ENCODE results near the gene CRYGN. TPM values are rescaled to one million over a fixed set of nuclear protein-coding genes. Genes with fewer than 3 reads are reported as not detected.

CRYGN gene
- total RNA-seq, 2 donors from 2014 or later, result not detected

DNA sequence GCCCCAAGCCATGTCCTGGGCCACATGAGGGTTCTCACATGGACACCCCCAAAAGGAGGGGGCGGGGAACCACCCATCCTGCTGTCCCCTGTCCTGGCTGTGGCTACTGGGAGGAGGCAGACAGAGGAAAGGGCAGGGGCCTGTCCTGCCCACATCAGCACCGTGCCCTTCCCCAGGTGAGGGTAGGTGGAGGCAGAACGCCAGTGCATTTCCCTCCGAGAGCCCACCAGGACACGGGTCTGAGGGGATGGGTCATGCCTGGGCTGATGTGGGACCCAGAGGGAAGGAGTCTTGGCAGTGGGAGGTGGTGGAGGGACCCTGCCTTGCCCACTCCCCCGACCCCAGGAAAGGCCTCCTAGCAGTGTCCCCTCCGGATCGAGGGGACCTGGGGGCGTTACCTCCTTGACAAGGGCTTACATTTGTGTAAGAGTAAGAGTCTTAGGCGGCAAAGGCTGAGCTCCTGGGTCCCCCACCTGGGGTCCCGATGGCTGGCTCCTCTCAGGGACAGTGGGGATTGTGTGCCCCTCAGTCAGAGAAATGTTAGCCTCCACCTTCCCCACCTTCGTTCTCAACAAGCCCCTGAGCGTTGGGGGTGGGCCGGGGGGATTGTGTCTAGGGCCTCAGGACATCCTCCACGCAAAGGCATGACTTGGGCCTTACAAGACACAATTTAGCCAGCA is 6.1 kb downstream of the CRYGN start:
- Histone ChIP-seq H3K9me3 (no peaks in the 10 kb centered on the region), H3K9ac (ENCODE audit: low read depth in 2 of 2, low read length in 2 of 2) (no peak overlapping the region), H3K27ac (no peak overlapping the region), H3K4me1 (no peaks in the 10 kb centered on the region), H3K4me3 (no peak overlapping the region), H3K27me3 (no peaks in the 10 kb centered on the region), H3K36me3 (no peaks in the 10 kb centered on the region)
- intact Hi-C loops (cut with DNase I), result no loop called here
- TF ChIP-seq, protein P1, sequence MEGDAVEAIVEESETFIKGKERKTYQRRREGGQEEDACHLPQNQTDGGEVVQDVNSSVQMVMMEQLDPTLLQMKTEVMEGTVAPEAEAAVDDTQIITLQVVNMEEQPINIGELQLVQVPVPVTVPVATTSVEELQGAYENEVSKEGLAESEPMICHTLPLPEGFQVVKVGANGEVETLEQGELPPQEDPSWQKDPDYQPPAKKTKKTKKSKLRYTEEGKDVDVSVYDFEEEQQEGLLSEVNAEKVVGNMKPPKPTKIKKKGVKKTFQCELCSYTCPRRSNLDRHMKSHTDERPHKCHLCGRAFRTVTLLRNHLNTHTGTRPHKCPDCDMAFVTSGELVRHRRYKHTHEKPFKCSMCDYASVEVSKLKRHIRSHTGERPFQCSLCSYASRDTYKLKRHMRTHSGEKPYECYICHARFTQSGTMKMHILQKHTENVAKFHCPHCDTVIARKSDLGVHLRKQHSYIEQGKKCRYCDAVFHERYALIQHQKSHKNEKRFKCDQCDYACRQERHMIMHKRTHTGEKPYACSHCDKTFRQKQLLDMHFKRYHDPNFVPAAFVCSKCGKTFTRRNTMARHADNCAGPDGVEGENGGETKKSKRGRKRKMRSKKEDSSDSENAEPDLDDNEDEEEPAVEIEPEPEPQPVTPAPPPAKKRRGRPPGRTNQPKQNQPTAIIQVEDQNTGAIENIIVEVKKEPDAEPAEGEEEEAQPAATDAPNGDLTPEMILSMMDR (IDR thresholded peaks at IDR 0.05), result no peak
- DNase-seq, result no peak

GRCh38 chr7:151432658-151433521 is 7.1 kb downstream of the CRYGN start:
- H3K27me3 ChIP-seq, result no peaks in the 10 kb centered on the region
- H3K9me3 ChIP-seq, result no peaks in the 10 kb centered on the region
- no peak overlapping the region for H3K9ac ChIP-seq (ENCODE audit: low read depth in 2 of 2, low read length in 2 of 2)
- DNase-seq, result no peak
- intact Hi-C loops (cut with DNase I), result no loop called here
- no peak overlapping the region for H3K27ac ChIP-seq
- no peaks in the 10 kb centered on the region for H3K4me1 ChIP-seq
- no peaks in the 10 kb centered on the region for H3K36me3 ChIP-seq
- TF ChIP-seq, protein P1 (IDR thresholded peaks at IDR 0.05), result no peak
- H3K4me3 ChIP-seq, result no peak overlapping the region

DNA sequence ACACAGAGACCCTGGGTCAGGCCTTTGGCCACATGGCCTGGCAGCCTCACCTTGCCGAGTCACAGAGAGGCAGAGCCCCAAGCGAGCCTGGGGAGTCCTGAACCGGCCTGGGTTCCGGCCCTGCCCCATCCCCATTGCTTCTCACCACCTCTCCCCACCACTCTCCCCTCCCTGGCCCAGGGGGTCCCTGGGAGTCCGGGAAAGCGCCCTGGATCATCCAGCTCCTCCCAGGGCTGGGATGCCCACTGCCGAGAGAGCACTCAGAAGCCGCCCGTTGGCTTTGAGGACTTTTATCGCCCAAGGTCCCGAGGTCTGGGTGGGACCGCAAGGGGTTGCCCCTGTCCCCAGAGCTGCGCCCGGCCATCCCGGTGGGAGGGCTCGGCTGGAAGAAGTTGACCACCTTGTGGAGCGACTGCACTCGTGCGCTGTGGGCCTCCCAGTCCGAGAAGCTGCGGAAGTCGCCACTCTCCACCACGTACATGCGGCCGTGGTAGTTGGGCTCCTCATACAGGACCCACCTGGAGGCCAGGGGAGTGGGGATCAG is 8.1 kb downstream of the CRYGN start:
- H3K27ac ChIP-seq, result no peak overlapping the region
- intact Hi-C loops (cut with DNase I), result no loop called here
- H3K9me3 ChIP-seq, result no peaks in the 10 kb centered on the region
- H3K4me1 ChIP-seq, result no peaks in the 10 kb centered on the region
- no peaks in the 10 kb centered on the region for H3K27me3 ChIP-seq
- no peak for DNase-seq
- H3K36me3 ChIP-seq, result no peaks in the 10 kb centered on the region
- no peak overlapping the region for H3K9ac ChIP-seq (ENCODE audit: low read depth in 2 of 2, low read length in 2 of 2)
- TF ChIP-seq, protein P1 (IDR thresholded peaks at IDR 0.05), result no peak
- no peak overlapping the region for H3K4me3 ChIP-seq

DNA sequence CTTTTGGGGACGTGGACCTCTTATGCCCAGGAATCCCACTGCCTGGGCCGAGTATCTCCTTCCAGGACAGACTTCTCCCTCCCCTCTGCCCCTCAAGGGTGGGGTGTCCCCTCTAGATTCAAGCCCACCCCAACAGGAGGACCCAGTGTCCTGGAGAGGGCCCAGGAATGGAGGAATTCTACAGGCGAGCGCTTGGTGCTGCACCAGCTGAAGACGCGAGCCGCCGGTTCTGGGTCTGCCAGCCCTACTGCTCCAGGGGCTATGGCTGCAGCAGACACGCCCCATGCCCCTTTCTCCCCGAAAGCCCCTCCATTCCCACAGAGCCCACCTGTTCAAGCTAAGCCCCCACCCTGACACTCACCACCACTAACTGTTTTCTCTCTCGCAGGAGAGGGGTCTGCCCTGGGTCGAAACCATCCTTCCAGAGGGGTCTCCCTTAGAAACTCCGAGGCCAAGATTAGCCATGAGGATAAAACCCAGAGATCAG is 8.6 kb downstream of the CRYGN start:
- Histone ChIP-seq H3K9me3 (no peaks in the 10 kb centered on the region), H3K36me3 (no peaks in the 10 kb centered on the region), H3K4me3 (no peak overlapping the region), H3K27ac (no peak overlapping the region), H3K9ac (ENCODE audit: low read depth in 2 of 2, low read length in 2 of 2) (no peak overlapping the region), H3K27me3 (no peaks in the 10 kb centered on the region), H3K4me1 (no peaks in the 10 kb centered on the region)
- intact Hi-C loops (cut with DNase I), result no loop called here
- TF ChIP-seq, protein P1 (IDR thresholded peaks at IDR 0.05), result no peak
- no peak for DNase-seq

DNA sequence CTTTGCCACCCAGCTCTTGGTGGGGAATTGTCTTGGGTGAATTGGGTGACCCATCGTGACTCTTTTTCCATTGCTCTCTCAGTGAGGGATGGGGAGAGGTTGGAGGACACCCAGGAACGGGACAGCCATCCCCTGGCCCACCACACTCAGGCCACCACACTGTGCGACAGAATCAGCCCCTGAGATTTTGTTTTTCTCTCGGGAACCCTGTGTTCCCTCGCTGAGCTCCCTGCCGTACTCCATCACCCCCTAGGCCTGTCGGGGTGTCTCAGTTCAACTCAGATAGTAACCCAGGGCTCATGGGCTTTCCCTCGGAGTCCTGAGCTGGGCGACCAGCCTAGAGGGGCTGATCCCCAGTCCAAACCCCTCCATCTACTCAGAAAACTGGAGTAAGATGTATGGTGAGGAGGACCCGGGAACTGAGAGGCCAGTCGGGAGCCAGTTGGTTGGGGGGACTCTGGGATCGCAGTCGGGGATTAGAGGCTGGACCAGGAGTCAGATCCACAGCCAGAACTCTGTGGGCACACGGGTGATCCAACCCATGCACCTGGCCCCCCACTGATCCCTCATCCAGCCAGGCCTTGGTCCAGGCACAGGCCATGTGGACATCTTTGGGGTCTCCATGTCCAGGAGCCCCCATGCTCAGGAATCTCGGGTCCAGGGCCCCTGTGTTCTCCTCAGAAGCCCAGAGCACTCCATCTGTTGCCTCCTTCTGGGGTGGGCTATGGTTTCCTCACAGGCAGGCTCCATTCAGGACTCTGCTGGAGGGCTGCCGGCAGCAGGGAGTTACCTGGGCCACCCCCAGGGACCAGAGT is 9.3 kb downstream of the CRYGN start:
- H3K9ac ChIP-seq (ENCODE audit: low read depth in 2 of 2, low read length in 2 of 2), result no peak overlapping the region
- H3K9me3 ChIP-seq, result no peaks in the 10 kb centered on the region
- no peak overlapping the region for H3K27ac ChIP-seq
- intact Hi-C loops (cut with DNase I), result no loop called here
- no peaks in the 10 kb centered on the region for H3K27me3 ChIP-seq
- no peak for DNase-seq
- TF ChIP-seq, protein P1 (IDR thresholded peaks at IDR 0.05), result no peak
- no peak overlapping the region for H3K4me3 ChIP-seq
- no peaks in the 10 kb centered on the region for H3K4me1 ChIP-seq
- H3K36me3 ChIP-seq, result no peaks in the 10 kb centered on the region
